ENCODE measurements around the gene CHN1.

CHN1 gene

DNA sequence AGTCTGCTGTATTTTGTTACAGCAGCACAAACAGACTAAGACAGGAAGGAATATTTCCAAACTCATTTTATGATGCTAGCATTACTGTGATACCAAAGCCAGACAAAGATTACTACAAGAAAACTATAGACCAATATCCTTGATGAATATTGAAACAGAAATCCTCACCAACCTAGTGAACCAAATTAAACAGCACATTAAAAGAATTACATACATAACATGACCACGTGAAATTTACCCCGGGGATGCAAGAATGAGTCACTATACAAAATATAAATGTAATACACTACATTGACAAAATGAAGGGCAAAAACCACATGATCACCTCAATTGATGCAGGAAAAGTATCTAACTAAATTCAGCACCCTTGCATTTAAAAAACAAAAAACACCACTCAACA is 112.6 kb downstream of the CHN1 start:
- no peak for TF ChIP-seq HDGF (IDR thresholded peaks at IDR 0.05; ENCODE audit: borderline replicate concordance)
- CTCF ChIA-PET, result no interaction called here
- POLR2A ChIA-PET, result no interaction called here
- DNase-seq (ENCODE audit: extremely low spot score), result no peak

DNA sequence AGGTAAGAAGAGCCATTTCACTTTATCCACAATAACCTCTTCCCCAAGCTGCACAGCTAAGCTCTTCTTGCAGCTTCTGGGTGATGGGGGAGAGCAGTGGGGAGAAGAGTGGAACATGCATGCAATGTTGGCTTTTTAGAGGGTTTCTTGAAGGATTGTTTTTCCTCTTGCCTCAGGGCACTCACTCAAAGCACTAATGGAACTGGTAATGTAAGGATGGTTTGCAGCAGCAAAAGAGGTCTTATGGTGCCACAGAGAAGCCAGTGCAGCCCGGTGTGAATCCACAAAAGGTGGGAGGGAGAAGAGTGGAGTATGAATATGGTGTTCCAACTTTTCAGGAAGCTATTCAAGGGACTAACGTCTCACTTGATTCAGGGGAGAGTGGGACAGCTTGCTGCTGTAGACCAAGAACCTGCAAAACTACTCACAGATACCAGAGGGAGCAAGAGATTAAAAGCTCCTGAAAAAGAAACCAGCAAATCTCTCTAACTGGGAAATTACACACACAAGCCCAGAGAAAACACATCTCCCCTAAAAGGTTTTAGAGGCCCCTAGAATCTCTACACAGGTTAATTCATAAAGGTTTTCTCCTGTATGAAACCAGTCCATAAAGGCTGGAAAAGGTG is 116.4 kb downstream of the CHN1 start:
- TF ChIP-seq LEF1 (IDR thresholded peaks at IDR 0.05; ENCODE audit: borderline replicate concordance) (no peak), HDGF (IDR thresholded peaks at IDR 0.05; ENCODE audit: borderline replicate concordance) (no peak), BHLHE40 (IDR thresholded peaks at IDR 0.05; ENCODE audit: borderline replicate concordance) (no peak), ARNT (IDR thresholded peaks at IDR 0.05) (no peak), L3MBTL2 (conservative IDR thresholded peaks at IDR 0.05) (no peak), SUZ12 (IDR thresholded peaks at IDR 0.05) (no peak), CTBP1 (IDR thresholded peaks at IDR 0.05; ENCODE audit: borderline replicate concordance) (no peak)
- no peak for DNase-seq (ENCODE audit: extremely low spot score)
- ChIA-PET POLR2A (no interaction called here), CTCF (no interaction called here)

DNA sequence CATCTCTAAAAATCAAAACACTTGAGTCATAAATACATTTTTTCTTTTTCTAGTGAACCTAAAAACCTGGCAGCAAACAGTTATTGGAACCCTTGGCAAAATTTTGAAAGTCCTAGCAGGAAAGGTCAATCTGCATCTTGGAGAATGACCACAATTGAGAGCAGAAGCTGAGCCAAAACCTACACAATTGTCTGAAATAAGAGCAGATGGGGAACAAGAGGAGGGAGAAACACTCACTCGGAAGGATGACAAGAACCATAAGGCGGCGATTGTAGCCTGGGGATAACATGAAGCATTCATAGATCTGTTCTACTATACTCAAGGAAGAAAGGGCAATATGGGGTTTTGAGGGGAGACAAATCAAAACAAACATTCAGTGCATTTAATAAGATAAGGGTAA is 117.0 kb downstream of the CHN1 start:
- ChIA-PET POLR2A (no interaction called here), CTCF (no interaction called here)
- DNase-seq (ENCODE audit: extremely low spot score), result no peak
- TF ChIP-seq, protein P1, sequence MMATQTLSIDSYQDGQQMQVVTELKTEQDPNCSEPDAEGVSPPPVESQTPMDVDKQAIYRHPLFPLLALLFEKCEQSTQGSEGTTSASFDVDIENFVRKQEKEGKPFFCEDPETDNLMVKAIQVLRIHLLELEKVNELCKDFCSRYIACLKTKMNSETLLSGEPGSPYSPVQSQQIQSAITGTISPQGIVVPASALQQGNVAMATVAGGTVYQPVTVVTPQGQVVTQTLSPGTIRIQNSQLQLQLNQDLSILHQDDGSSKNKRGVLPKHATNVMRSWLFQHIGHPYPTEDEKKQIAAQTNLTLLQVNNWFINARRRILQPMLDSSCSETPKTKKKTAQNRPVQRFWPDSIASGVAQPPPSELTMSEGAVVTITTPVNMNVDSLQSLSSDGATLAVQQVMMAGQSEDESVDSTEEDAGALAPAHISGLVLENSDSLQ (IDR thresholded peaks at IDR 0.05), result no peak
- TF ChIP-seq FOXM1 (IDR thresholded peaks at IDR 0.05; ENCODE audit: borderline replicate concordance), result no peak
- TF ChIP-seq FOXA1 (IDR thresholded peaks at IDR 0.05), result no peak
- no peak for TF ChIP-seq TARDBP (IDR thresholded peaks at IDR 0.05)
- no peak for TF ChIP-seq SUZ12 (IDR thresholded peaks at IDR 0.05)
- no peak for TF ChIP-seq SP1 (IDR thresholded peaks at IDR 0.05)
- TF ChIP-seq L3MBTL2 (conservative IDR thresholded peaks at IDR 0.05), result no peak
- TF ChIP-seq CTBP1 (IDR thresholded peaks at IDR 0.05; ENCODE audit: borderline replicate concordance), result no peak
- TF ChIP-seq NFRKB (IDR thresholded peaks at IDR 0.05), result no peak
- TF ChIP-seq LEF1 (IDR thresholded peaks at IDR 0.05; ENCODE audit: borderline replicate concordance), result no peak

DNA sequence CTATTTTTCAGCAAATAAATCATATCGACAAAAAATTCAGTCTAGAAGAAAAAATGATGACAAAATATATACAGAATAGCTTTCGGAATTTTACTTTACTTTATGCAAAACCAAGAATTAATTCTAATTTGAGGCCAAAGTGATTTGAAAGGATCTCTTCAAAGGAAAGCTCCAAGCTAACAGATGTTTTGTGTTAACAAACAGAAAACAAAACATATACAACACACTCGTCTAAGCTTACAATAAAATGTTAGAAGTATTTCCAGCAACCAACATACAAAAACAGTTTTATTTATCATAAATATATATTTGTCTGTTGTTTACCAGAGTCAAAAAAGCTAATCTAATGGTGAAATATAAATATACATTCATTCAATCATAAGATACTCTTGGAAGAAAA is 122.8 kb downstream of the CHN1 start:
- DNase-seq (ENCODE audit: extremely low spot score), result no peak
- CTCF ChIA-PET, result no interaction called here
- TF ChIP-seq SUZ12 (IDR thresholded peaks at IDR 0.05) (no peak), CTBP1 (IDR thresholded peaks at IDR 0.05; ENCODE audit: borderline replicate concordance) (no peak), BHLHE40 (IDR thresholded peaks at IDR 0.05; ENCODE audit: borderline replicate concordance) (no peak), L3MBTL2 (conservative IDR thresholded peaks at IDR 0.05) (no peak)
- POLR2A ChIA-PET, result no interaction called here

DNA sequence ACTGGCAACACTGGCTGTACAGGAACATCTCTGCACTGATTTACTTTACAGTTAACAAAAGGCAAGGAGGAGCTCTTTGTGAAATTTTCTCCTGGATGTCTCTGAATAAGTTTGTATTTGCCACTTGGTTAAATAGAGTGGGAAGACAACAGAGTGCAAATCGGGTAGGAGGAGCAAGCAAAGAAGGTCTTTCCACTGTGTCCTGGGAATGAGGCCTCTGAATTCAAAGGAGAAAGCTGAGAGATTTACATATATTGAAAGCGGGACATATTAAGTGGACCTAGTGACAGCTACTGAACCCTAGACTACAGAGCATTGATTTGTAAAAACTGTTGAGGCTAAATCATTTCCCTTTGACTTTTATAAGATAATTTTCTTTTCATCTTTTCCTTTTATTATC is 123.5 kb downstream of the CHN1 start:
- POLR2A ChIA-PET, result no interaction called here
- no peak for DNase-seq (ENCODE audit: extremely low spot score)
- TF ChIP-seq SP1 (IDR thresholded peaks at IDR 0.05) (no peak), ELF4 (IDR thresholded peaks at IDR 0.05) (no peak), TARDBP (IDR thresholded peaks at IDR 0.05) (no peak), SUZ12 (IDR thresholded peaks at IDR 0.05) (no peak), NFRKB (IDR thresholded peaks at IDR 0.05) (no peak), HDGF (IDR thresholded peaks at IDR 0.05; ENCODE audit: borderline replicate concordance) (no peak), FOXM1 (IDR thresholded peaks at IDR 0.05; ENCODE audit: borderline replicate concordance) (no peak)
- TF ChIP-seq, protein P1 (IDR thresholded peaks at IDR 0.05), result no peak
- CTCF ChIA-PET, result interaction anchor here (0.7 kb wide), 1 partner anchor 16 kb away, joined by 6 read pairs; no protein-coding TSS in a partner anchor

DNA sequence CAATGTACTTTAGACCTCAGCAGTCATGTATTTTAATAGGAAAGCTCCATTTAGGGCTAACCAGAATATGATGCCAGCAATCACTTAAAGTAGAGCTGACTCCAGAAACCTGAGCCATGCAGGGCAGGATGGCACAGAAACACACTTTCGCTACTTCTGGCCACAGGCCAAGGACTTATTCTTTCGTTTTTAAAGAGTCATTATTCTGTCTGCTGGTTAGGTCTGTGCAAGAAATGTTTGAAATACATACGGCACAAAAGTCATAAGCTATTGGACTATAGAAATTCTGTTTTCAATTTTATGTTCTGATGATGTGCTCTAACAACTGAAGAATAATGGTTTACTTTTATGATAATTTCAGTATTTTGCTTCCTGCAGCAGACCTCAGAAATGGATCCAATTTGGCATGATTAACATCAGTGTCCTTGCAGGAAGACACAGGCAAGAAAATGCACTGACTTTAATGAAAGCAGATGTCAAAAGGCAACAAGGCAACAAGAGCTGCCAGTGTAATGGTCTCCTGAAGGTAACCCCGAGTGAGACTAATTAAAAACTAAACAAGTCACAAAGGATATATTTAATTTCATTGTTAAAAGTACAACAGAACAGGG is 126.5 kb downstream of the CHN1 start:
- TF ChIP-seq NFRKB (IDR thresholded peaks at IDR 0.05) (no peak), FOXA1 (IDR thresholded peaks at IDR 0.05) (no peak), FOXM1 (IDR thresholded peaks at IDR 0.05; ENCODE audit: borderline replicate concordance) (no peak), CTBP1 (IDR thresholded peaks at IDR 0.05; ENCODE audit: borderline replicate concordance) (no peak), ELF4 (IDR thresholded peaks at IDR 0.05) (no peak), SP1 (IDR thresholded peaks at IDR 0.05) (no peak), L3MBTL2 (conservative IDR thresholded peaks at IDR 0.05) (no peak), HDGF (IDR thresholded peaks at IDR 0.05; ENCODE audit: borderline replicate concordance) (no peak)
- TF ChIP-seq, protein P1 (IDR thresholded peaks at IDR 0.05), result no peak
- POLR2A ChIA-PET, result no interaction called here
- peak; percentile 12 for DNase-seq (ENCODE audit: extremely low spot score)
- CTCF ChIA-PET, result no interaction called here

DNA sequence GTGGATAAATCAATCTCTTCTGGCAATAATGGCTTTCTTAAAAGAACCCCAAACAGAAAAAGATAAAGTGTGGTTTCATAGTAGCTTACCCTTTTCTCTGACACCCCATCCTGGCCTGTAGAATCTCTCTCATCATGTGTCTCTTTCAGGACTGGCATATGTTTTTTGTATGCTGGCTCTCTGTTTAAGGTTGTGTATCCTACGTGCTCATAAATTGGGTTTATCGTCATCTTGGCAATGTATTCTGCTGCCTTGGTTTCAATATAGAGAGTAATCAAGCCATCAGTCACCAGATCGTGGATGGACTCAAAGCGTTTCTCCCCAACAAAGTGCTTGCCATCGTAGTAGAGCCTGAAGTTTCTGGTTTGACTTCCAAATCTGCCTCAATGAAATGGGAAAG is 127.4 kb downstream of the CHN1 start:
- ChIA-PET POLR2A (no interaction called here), CTCF (no interaction called here)
- no peak for DNase-seq (ENCODE audit: extremely low spot score)
- TF ChIP-seq LEF1 (IDR thresholded peaks at IDR 0.05; ENCODE audit: borderline replicate concordance) (no peak), FOXA1 (IDR thresholded peaks at IDR 0.05) (no peak), FOXK2 (IDR thresholded peaks at IDR 0.05) (no peak), CTBP1 (IDR thresholded peaks at IDR 0.05; ENCODE audit: borderline replicate concordance) (no peak), HDGF (IDR thresholded peaks at IDR 0.05; ENCODE audit: borderline replicate concordance) (no peak), BHLHE40 (IDR thresholded peaks at IDR 0.05; ENCODE audit: borderline replicate concordance) (no peak), ARNT (IDR thresholded peaks at IDR 0.05) (no peak), ELF4 (IDR thresholded peaks at IDR 0.05) (no peak), TARDBP (IDR thresholded peaks at IDR 0.05) (no peak), SUZ12 (IDR thresholded peaks at IDR 0.05) (no peak), L3MBTL2 (conservative IDR thresholded peaks at IDR 0.05) (no peak), FOXM1 (IDR thresholded peaks at IDR 0.05; ENCODE audit: borderline replicate concordance) (no peak), NFRKB (IDR thresholded peaks at IDR 0.05) (no peak), ZNF384 (IDR thresholded peaks at IDR 0.05) (no peak), SP1 (IDR thresholded peaks at IDR 0.05) (no peak)
- TF ChIP-seq, protein P1 (IDR thresholded peaks at IDR 0.05), result no peak
